Neural cell (in vitro differentiated cells): ENCODE data around the gene PLEKHG3. TPM values are rescaled to one million over a fixed set of nuclear protein-coding genes. Genes with fewer than 3 reads are reported as not detected.

ENCODE experiments used
- H2AFZ ChIP-seq: fragments of 200-600, 300-800 bp; sonication (generic), shearing (Covaris generic); 2 replicates; pipeline ENCODE4 v1.6.0; 2014; ENCODE audit warnings: low read depth, mild to moderate bottlenecking, antibody characterized with exemption, low read length, moderate library complexity
- H3F3A ChIP-seq: fragments of 200-600 bp; shearing (Covaris generic); 2 replicates; pipeline ENCODE4 v1.6.1; 2016; ENCODE audit warnings: mild to moderate bottlenecking, moderate library complexity, mixed read lengths, antibody characterized with exemption, low read length; ENCODE audit not compliant: insufficient read depth, poor library complexity, severe bottlenecking
- H3K27ac ChIP-seq: fragments of 200-600, 300-800 bp; sonication (generic), shearing (Covaris generic); 2 replicates; pipeline ENCODE4 v1.5.1; 2014; ENCODE audit warnings: mild to moderate bottlenecking, low read length, moderate library complexity
- H3K27me3 ChIP-seq: fragments of 300-800, 200-600 bp; sonication (generic), shearing (Covaris generic); 2 replicates; pipeline ENCODE4 v1.6.0; 2014; ENCODE audit warnings: mild to moderate bottlenecking, low read depth, low read length, moderate library complexity; ENCODE audit not compliant: insufficient read depth
- H3K36me3 ChIP-seq: fragments of 300-800, 200-600 bp; sonication (generic), shearing (Covaris generic); 2 replicates; pipeline ENCODE4 v1.5.1; 2014; ENCODE audit warnings: mild to moderate bottlenecking, antibody characterized with exemption, low read length, moderate library complexity; ENCODE audit not compliant: insufficient read depth
- H3K4me2 ChIP-seq: fragments of 300-800, 200-600 bp; sonication (generic), shearing (Covaris generic); 2 replicates; pipeline ENCODE4 v1.6.0; 2014; ENCODE audit warnings: mild to moderate bottlenecking, low read length
- H3K4me3 ChIP-seq: fragments of 300-800, 200-600 bp; sonication (generic), shearing (Covaris generic); 2 replicates; pipeline ENCODE4 v1.5.1; 2014; ENCODE audit warnings: mild to moderate bottlenecking, low read length, moderate library complexity
- H3K79me2 ChIP-seq: fragments of 200-600 bp; shearing (Covaris generic); replicated peaks from 2 replicates; pipeline ENCODE4 v1.6.0; 2014; ENCODE audit warnings: mild to moderate bottlenecking, low read length, moderate library complexity; ENCODE audit not compliant: insufficient read depth
- H3K9ac ChIP-seq: fragments of 300-800, 200-600 bp; sonication (generic), shearing (Covaris generic); 2 replicates; pipeline ENCODE4 v1.6.1; 2016; ENCODE audit warnings: mild to moderate bottlenecking, low read length, mixed read lengths
- H3K9me2 ChIP-seq: fragments of 200-600 bp; shearing (Covaris generic); 2 replicates; pipeline ENCODE4 v1.6.1; 2016; ENCODE audit warnings: mild to moderate bottlenecking, low read length, mixed read lengths; ENCODE audit not compliant: insufficient read depth
- H3K9me3 ChIP-seq: fragments of 200-600, 300-800 bp; sonication (generic), shearing (Covaris generic); 2 replicates; pipeline ENCODE4 v1.6.1; 2016; ENCODE audit warnings: mild to moderate bottlenecking, mixed run types, low read length, moderate library complexity, mixed read lengths
- H4K20me1 ChIP-seq: fragments of 200-600 bp; shearing (Covaris generic); 2 replicates; pipeline ENCODE4 v1.6.1; 2016; ENCODE audit warnings: mild to moderate bottlenecking, mixed run types; ENCODE audit not compliant: insufficient read depth
- EP300 ChIP-seq: fragments of 450-650 bp; conservative IDR thresholded peaks from 2 replicates; pipeline ENCODE4 v1.6.1; 2014; ENCODE audit warnings: antibody characterized with exemption, mild to moderate bottlenecking, moderate library complexity; ENCODE audit not compliant: poor library complexity, severe bottlenecking
- EZH2 ChIP-seq: fragments of 200-600, 300-800 bp; shearing (Covaris generic), sonication (generic); IDR thresholded peaks from 2 replicates; pipeline ENCODE4 v1.6.1; 2014; ENCODE audit warnings: antibody characterized with exemption, low read length, borderline replicate concordance, mild to moderate bottlenecking; ENCODE audit not compliant: insufficient read depth, poor library complexity, severe bottlenecking
- MXI1 ChIP-seq: fragments of 450-650 bp; conservative IDR thresholded peaks from 2 replicates; pipeline ENCODE4 v1.6.1; 2014; ENCODE audit warnings: antibody characterized with exemption, mild to moderate bottlenecking; ENCODE audit not compliant: poor library complexity, severe bottlenecking
- POLR2AphosphoS5 ChIP-seq: IDR thresholded peaks from 2 replicates; pipeline ENCODE4 v1.6.1; 2012
- RAD21 ChIP-seq: fragments of 450-650 bp; conservative IDR thresholded peaks from 2 replicates; pipeline ENCODE4 v1.6.1; 2014; ENCODE audit warnings: antibody characterized with exemption, mild to moderate bottlenecking, moderate library complexity
- SMC3 ChIP-seq: fragments of 450-650 bp; conservative IDR thresholded peaks from 2 replicates; pipeline ENCODE4 v1.6.1; 2014; ENCODE audit warnings: antibody characterized with exemption, mild to moderate bottlenecking, moderate library complexity; ENCODE audit not compliant: poor library complexity
- TAF1 ChIP-seq: IDR thresholded peaks from 2 replicates; pipeline ENCODE4 v1.6.1; 2012; ENCODE audit warnings: low read depth
- polyA plus RNA-seq: library from polyadenylated mRNA; depleted of rRNA; stranded (reverse); fragments of >200 nt; gene quantifications from 2 replicates; pipeline ENCODE4 v1.2.3, GENCODE V29; 2014
- TF ChIP-seq, protein P1 (sequence below): fragments of 450-650 bp; IDR thresholded peaks from 2 replicates; pipeline ENCODE4 v1.5.1; 2014; ENCODE audit warnings: antibody characterized with exemption, mild to moderate bottlenecking, moderate library complexity; ENCODE audit not compliant: poor library complexity, severe bottlenecking
- TF ChIP-seq, protein P2 (sequence below): IDR thresholded peaks from 2 replicates; pipeline ENCODE4 v1.6.1; 2012; ENCODE audit warnings: borderline replicate concordance

Gene PLEKHG3
- polyA plus RNA-seq, 1 donor from 2014 or later, result 15.8 TPM

DNA sequence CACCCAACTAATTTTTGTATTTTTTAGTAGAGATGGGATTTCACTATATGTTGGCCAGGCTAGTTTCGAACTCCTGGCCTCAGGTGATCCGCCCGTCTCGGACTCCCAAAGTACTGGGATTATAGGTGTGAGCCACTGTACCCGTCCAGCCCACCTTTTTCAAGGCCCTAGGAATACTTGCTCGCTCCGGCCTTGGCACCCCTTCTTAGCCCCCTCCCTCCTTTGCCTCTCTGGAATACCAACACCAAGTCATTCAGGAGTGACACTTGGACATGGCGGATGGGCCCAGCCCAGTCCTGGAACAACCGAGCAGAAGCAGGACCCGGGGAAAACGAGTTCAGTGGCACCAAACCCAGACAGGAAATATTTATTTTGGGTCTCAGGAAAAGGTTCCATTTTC, 29.1 kb downstream of the PLEKHG3 start:
- Histone ChIP-seq H3K9me3 (no peaks in the 10 kb centered on the region), H4K20me1 (no peaks in the 10 kb centered on the region), H3K36me3 (peaks cover 15% of the 10 kb centered on the region), H3F3A (no peaks in the 10 kb centered on the region), H3K4me3 (no peak overlapping the region), H3K27ac (no peak overlapping the region), H3K4me2 (no peak overlapping the region), H2AFZ (no peak overlapping the region), H3K79me2 (no peaks in the 10 kb centered on the region), H3K9ac (no peak overlapping the region), H3K9me2 (no peaks in the 10 kb centered on the region), H3K27me3 (no peaks in the 10 kb centered on the region)
- TF ChIP-seq RAD21 (no peak), POLR2AphosphoS5 (no peak), EP300 (no peak), MXI1 (no peak)
- TF ChIP-seq, protein P1, sequence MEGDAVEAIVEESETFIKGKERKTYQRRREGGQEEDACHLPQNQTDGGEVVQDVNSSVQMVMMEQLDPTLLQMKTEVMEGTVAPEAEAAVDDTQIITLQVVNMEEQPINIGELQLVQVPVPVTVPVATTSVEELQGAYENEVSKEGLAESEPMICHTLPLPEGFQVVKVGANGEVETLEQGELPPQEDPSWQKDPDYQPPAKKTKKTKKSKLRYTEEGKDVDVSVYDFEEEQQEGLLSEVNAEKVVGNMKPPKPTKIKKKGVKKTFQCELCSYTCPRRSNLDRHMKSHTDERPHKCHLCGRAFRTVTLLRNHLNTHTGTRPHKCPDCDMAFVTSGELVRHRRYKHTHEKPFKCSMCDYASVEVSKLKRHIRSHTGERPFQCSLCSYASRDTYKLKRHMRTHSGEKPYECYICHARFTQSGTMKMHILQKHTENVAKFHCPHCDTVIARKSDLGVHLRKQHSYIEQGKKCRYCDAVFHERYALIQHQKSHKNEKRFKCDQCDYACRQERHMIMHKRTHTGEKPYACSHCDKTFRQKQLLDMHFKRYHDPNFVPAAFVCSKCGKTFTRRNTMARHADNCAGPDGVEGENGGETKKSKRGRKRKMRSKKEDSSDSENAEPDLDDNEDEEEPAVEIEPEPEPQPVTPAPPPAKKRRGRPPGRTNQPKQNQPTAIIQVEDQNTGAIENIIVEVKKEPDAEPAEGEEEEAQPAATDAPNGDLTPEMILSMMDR, result no peak

DNA sequence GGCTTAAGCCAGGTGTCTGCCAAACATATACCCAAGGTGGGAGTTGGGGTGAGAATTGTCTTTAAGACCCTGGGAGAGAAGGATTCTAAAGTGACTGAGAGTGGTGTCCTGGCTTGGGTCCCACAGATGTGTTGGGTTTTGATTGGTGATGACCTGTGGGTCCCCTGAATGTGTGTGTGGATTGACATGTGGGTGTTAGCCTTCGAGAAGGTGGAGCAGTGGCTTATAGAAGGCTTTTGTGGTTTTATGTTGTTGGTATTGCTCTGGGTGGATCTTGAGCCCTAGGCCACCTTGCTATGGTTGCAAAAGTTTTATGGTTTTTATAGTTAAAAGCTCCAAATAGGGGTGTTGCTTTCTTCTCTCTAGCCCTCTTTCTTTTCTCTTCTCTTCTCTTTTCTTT, 29.7 kb downstream of the PLEKHG3 start:
- H3K27me3 ChIP-seq, result no peaks in the 10 kb centered on the region
- no peaks in the 10 kb centered on the region for H4K20me1 ChIP-seq
- no peak overlapping the region for H2AFZ ChIP-seq
- H3K9me2 ChIP-seq, result no peaks in the 10 kb centered on the region
- no peaks in the 10 kb centered on the region for H3F3A ChIP-seq
- no peak overlapping the region for H3K27ac ChIP-seq
- H3K79me2 ChIP-seq, result no peaks in the 10 kb centered on the region
- no peak overlapping the region for H3K4me2 ChIP-seq
- no peaks in the 10 kb centered on the region for H3K9me3 ChIP-seq
- H3K4me3 ChIP-seq, result no peak overlapping the region
- H3K9ac ChIP-seq, result no peak overlapping the region
- TF ChIP-seq POLR2AphosphoS5 (no peak), TAF1 (no peak), SMC3 (no peak), EZH2 (no peak), EP300 (no peak), MXI1 (no peak), RAD21 (no peak)
- TF ChIP-seq, protein P2, sequence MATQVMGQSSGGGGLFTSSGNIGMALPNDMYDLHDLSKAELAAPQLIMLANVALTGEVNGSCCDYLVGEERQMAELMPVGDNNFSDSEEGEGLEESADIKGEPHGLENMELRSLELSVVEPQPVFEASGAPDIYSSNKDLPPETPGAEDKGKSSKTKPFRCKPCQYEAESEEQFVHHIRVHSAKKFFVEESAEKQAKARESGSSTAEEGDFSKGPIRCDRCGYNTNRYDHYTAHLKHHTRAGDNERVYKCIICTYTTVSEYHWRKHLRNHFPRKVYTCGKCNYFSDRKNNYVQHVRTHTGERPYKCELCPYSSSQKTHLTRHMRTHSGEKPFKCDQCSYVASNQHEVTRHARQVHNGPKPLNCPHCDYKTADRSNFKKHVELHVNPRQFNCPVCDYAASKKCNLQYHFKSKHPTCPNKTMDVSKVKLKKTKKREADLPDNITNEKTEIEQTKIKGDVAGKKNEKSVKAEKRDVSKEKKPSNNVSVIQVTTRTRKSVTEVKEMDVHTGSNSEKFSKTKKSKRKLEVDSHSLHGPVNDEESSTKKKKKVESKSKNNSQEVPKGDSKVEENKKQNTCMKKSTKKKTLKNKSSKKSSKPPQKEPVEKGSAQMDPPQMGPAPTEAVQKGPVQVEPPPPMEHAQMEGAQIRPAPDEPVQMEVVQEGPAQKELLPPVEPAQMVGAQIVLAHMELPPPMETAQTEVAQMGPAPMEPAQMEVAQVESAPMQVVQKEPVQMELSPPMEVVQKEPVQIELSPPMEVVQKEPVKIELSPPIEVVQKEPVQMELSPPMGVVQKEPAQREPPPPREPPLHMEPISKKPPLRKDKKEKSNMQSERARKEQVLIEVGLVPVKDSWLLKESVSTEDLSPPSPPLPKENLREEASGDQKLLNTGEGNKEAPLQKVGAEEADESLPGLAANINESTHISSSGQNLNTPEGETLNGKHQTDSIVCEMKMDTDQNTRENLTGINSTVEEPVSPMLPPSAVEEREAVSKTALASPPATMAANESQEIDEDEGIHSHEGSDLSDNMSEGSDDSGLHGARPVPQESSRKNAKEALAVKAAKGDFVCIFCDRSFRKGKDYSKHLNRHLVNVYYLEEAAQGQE, result no peak
- TF ChIP-seq, protein P1, result no peak
- H3K36me3 ChIP-seq, result peaks cover 15% of the 10 kb centered on the region
